ENCODE data around the gene HPCAL1. TPM values are rescaled to one million over a fixed set of nuclear protein-coding genes. Genes with fewer than 3 reads are reported as not detected.

The HPCAL1 gene
- total and polyA plus RNA-seq, 3 donors from 2014 or later: 99.5 to 263 (median 215) TPM

DNA sequence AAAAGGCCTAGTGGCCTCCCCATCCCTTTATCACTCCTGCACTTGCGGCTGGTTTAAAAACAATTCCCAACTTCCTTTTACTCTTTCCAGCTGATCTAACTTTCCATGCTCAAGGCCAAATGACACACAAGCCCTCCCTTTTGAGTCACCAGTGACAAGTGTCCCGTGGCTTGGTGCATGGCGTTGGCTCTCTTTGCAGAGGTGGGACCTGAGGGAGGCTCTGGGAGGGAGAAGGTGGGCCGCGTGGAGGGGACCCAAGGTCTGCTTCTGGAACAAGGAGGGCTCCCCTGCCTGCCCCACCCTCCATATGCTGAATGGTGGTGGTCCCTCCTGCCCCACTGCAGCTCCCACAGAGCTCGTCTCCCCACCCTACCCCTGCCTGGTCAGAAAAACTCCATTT lies 30.8 kb upstream of the HPCAL1 start:
- no peak overlapping the region for H3K27ac ChIP-seq
- H3K9me3 ChIP-seq: no peaks in the 10 kb centered on the region
- WGBS, 2 donors: 68 to 73% methylated on average over 6 of the region's 6 CpGs
- no peak for TF ChIP-seq POLR2A (IDR thresholded peaks at IDR 0.05)
- TF ChIP-seq CTCF (IDR thresholded peaks at IDR 0.05): no peak
- intact Hi-C loops (cut with DNase I; ENCODE audit: low total_unique reads): no loop called here
- H3K27me3 ChIP-seq: no peaks in the 10 kb centered on the region
- H3K4me1 ChIP-seq: no peaks in the 10 kb centered on the region
- H3K36me3 ChIP-seq (ENCODE audit: low read depth, missing control alignments): no peaks in the 10 kb centered on the region
- DNase-seq: peak; percentile 52
- H3K4me3 ChIP-seq: no peak overlapping the region

GRCh38 chr2:10272464-10272863 lies 30.2 kb upstream of the HPCAL1 start:
- Histone ChIP-seq H3K27ac (no peak overlapping the region), H3K36me3 (ENCODE audit: low read depth, missing control alignments) (no peaks in the 10 kb centered on the region), H3K4me1 (peaks cover 1% of the 10 kb centered on the region), H3K27me3 (no peaks in the 10 kb centered on the region), H3K9me3 (no peaks in the 10 kb centered on the region), H3K4me3 (no peak overlapping the region)
- 86 to 90% methylated on average over 10 of the region's 10 CpGs for WGBS, 2 donors
- intact Hi-C loops (cut with DNase I; ENCODE audit: low total_unique reads): no loop called here
- TF ChIP-seq POLR2A (IDR thresholded peaks at IDR 0.05): no peak
- TF ChIP-seq CTCF (IDR thresholded peaks at IDR 0.05): no peak
- DNase-seq: no peak

DNA sequence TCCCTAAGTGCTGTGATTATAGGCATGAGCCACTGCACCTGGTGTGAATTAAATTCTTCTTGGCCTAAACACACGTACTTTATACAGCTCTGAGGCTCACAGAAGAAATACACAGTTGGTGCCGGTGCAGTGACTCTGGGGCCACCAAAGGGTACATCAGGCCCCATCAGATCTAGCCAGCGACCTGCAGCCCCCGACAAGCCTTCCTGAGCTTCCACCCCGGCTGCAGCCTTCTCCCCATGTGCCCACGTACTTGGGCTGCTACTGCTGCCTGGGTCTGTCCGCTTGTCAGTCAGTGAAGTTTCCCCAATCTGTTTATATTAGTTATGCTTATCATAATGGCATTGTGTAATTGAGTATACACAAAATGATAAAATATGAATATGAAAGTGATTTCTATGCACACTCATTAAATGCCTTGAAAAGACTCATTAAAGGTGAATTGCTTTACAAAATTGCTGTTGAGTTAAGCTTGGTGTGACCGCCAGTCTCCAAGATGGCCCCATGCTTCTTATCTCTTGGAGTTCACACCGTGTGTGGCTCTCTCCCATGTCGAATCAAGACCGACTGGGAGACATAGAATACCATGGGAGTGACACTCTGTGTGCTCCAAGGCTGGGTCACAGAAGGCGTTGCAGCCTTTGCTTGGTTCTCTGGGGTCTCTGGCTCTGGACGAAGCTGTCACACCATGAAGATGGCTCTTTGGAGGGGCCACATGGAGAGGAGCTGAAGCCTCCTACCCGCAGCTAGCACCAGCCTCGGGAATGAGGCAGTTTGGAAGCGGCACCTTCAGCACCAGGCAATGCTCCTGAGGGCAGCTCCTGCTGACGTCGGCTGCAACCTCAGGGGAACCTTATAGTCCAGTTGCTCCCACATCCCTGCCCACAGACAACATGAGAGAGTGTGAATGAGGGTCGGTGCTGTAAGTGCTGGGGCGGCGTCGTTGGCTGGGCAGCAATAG lies 29.2 kb upstream of the HPCAL1 start:
- Histone ChIP-seq H3K4me3 (no peak overlapping the region), H3K27ac (no peak overlapping the region), H3K27me3 (no peaks in the 10 kb centered on the region), H3K36me3 (ENCODE audit: low read depth, missing control alignments) (no peaks in the 10 kb centered on the region), H3K9me3 (no peaks in the 10 kb centered on the region), H3K4me1 (peaks cover 9% of the 10 kb centered on the region)
- TF ChIP-seq CTCF (IDR thresholded peaks at IDR 0.05): no peak
- no peak for TF ChIP-seq POLR2A (IDR thresholded peaks at IDR 0.05)
- no peak for DNase-seq
- 91 to 95% methylated on average over 20 to 22 of the region's 22 CpGs for WGBS, 2 donors
- intact Hi-C loops (cut with DNase I; ENCODE audit: low total_unique reads): no loop called here

DNA sequence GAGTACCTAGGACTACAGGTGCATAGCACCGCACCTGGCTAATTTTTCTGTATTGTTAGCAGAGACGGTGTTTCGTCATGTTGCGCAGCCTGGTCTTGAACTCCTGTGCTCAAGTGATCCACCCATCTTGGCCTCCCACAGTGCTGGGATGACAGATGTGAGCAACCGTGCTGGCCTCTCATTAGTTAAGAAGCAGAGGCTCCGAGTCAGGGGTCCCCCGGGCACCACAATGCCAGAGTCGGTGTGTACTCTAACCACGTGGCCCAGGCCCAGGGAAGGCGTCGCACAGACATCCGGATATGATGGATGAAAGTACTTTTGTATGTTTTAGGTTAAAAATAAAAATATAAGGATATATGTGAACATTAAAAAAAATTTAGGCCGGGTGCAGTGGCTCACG lies 28.3 kb upstream of the HPCAL1 start:
- DNase-seq: no peak
- H3K4me3 ChIP-seq: no peak overlapping the region
- H3K4me1 ChIP-seq: peaks cover 16% of the 10 kb centered on the region
- no peak overlapping the region for H3K27ac ChIP-seq
- intact Hi-C loops (cut with DNase I; ENCODE audit: low total_unique reads): no loop called here
- no peak for TF ChIP-seq POLR2A (IDR thresholded peaks at IDR 0.05)
- TF ChIP-seq CTCF (IDR thresholded peaks at IDR 0.05): no peak
- 91 to 94% methylated on average over 14 of the region's 14 CpGs for WGBS, 2 donors
- no peaks in the 10 kb centered on the region for H3K27me3 ChIP-seq
- no peaks in the 10 kb centered on the region for H3K36me3 ChIP-seq (ENCODE audit: low read depth, missing control alignments)
- H3K9me3 ChIP-seq: no peaks in the 10 kb centered on the region

All from testis (tissue), 3 donors.